GM21717 (cell line): ENCODE measurements around the gene MYH14.

Experiments
- ATAC-seq: cut with Tn5 transposase; IDR thresholded peaks from one replicate; pipeline ENCODE4 v1.9.1; 2021; ENCODE audit warnings: mild to moderate bottlenecking, moderate library complexity; ENCODE audit not compliant: unreplicated experiment

Gene MYH14

GRCh38 chr19:50358483-50359327 is 155.3 kb downstream of the MYH14 start:
- no peak for ATAC-seq

GRCh38 chr19:50359328-50359818 is 156.0 kb downstream of the MYH14 start:
- no peak for ATAC-seq
